Stimulated activated CD8-positive, alpha-beta memory T cell treated with anti-CD3 and anti-CD28 coated beads, Interleukin-12 subunit alpha, Interleukin-12 subunit beta, amount 100 ng/mL, for 24 hours (primary cell): Measurements from ENCODE around the gene SCARB1.

Experiments used
- DNase-seq: peaks from one replicate; pipeline ENCODE4 v3.0.0-alpha.2; 2020; ENCODE audit errors: extremely low read depth

SCARB1 gene

GRCh38 chr12:124862768-124863415 lies 772 bp downstream of the SCARB1 start:
- DNase-seq, result no peak

- DNase-seq, result no peak
These were observed 1.6 kb downstream of the SCARB1 start for GRCh38 chr12:124861898-124862676.

- DNase-seq, result no peak
These were observed 2.2 kb downstream of the SCARB1 start for GRCh38 chr12:124861492-124861891.

- DNase-seq, result no peak
These were observed 5.7 kb downstream of the SCARB1 start for GRCh38 chr12:124857921-124858461.

GRCh38 chr12:124856842-124857178 lies 6.9 kb downstream of the SCARB1 start:
- no peak for DNase-seq

- no peak for DNase-seq
These were observed 7.4 kb downstream of the SCARB1 start for GRCh38 chr12:124856132-124856841.

- no peak for DNase-seq
These were observed 8.2 kb downstream of the SCARB1 start for GRCh38 chr12:124855275-124855957.

GRCh38 chr12:124854637-124855184 lies 9.0 kb downstream of the SCARB1 start:
- no peak for DNase-seq

GRCh38 chr12:124853781-124854636 lies 9.7 kb downstream of the SCARB1 start:
- DNase-seq, result no peak

GRCh38 chr12:124852911-124853427 lies 10.7 kb downstream of the SCARB1 start:
- DNase-seq, result no peak

GRCh38 chr12:124852329-124852831 lies 11.3 kb downstream of the SCARB1 start:
- no peak for DNase-seq

- DNase-seq, result no peak
These were observed 12.3 kb downstream of the SCARB1 start for GRCh38 chr12:124851342-124851741.

GRCh38 chr12:124849382-124849781 lies 14.3 kb downstream of the SCARB1 start:
- no peak for DNase-seq

GRCh38 chr12:124848621-124849380 lies 14.9 kb downstream of the SCARB1 start:
- DNase-seq, result no peak

GRCh38 chr12:124847113-124848074 lies 16.3 kb downstream of the SCARB1 start:
- no peak for DNase-seq

- DNase-seq, result no peak
These were observed 19.0 kb downstream of the SCARB1 start for GRCh38 chr12:124844411-124845397.
